Peyer's patch (tissue), 4 donors: ENCODE measurements around the gene SBF2. TPM values are rescaled to one million over a fixed set of nuclear protein-coding genes. Genes with fewer than 3 reads are reported as not detected.
"Not testable (repeated sequence)": the region's sequence is repeated elsewhere in the genome, so short reads cannot be mapped to it uniquely, and the experiment has no call there.

Experiments
- DNase-seq, 3 donors: peaks; one replicate each; pipeline ENCODE4 v3.0.0-alpha.2; 2017 to 2019
- H3K27ac ChIP-seq, 4 donors: fragments of 200-600 bp; sonication (generic); one replicate each; pipeline ENCODE4 v1.5.1; 2016 to 2019
- H3K27me3 ChIP-seq, 2 donors: fragments of 200-600 bp; sonication (generic); one replicate each; pipeline ENCODE4 v1.5.1; 2019
- H3K36me3 ChIP-seq, 3 donors: fragments of 200-600 bp; sonication (generic); one replicate each; pipeline ENCODE4 v1.5.1; 2016 to 2019
- H3K4me1 ChIP-seq, 4 donors: fragments of 200-600 bp; sonication (generic); one replicate each; pipeline ENCODE4 v1.5.1; 2016 to 2019
- H3K4me3 ChIP-seq, 4 donors: fragments of 200-600 bp; sonication (generic); 1 replicate in 3 of 4; 2 replicates in 1 of 4; pipeline ENCODE4 v1.5.1; 2016 to 2019; ENCODE audit warnings: mild to moderate bottlenecking in 1 of 4
- H3K9me3 ChIP-seq, 4 donors: fragments of 200-600 bp; sonication (generic); one replicate each; pipeline ENCODE4 v1.5.1; 2016 to 2019; ENCODE audit warnings: mild to moderate bottlenecking in 1 of 4
- CTCF ChIP-seq, 6 experiments: fragments of 450-650 bp in 4 of 6; fragments of 200-600 bp in 2 of 6; sonication (generic) in 1 of 6; IDR thresholded peaks; one replicate each; pipeline ENCODE4 v1.5.1; 2017 to 2019; ENCODE audit warnings: antibody characterized with exemption in 6 of 6, mild to moderate bottlenecking in 3 of 6, moderate library complexity in 1 of 6
- POLR2A ChIP-seq, 2 donors: fragments of 450-650 bp; IDR thresholded peaks; one replicate each; pipeline ENCODE4 v1.5.1; 2017; ENCODE audit warnings: antibody characterized with exemption in 2 of 2, mild to moderate bottlenecking in 2 of 2, moderate library complexity in 2 of 2
- total RNA-seq, 4 donors: library from RNA; depleted of rRNA; stranded (reverse); fragments of >200 nt; gene quantifications; one replicate each; pipeline ENCODE4 v1.1.0, GENCODE V29; 2016

SBF2 gene
- total RNA-seq, 4 donors from 2014 or later, result 52.7 to 70.1 (median 56.7) TPM

GRCh38 chr11:10149553-10149952 is 144.5 kb downstream of the SBF2 start:
- no peak for DNase-seq
- no peak overlapping the region for H3K4me3 ChIP-seq
- no peak for TF ChIP-seq CTCF (IDR thresholded peaks at IDR 0.05)
- no peak for TF ChIP-seq POLR2A (IDR thresholded peaks at IDR 0.05)
- no peaks in the 10 kb centered on the region for H3K36me3 ChIP-seq
- H3K9me3 ChIP-seq, result no peaks in the 10 kb centered on the region
- H3K4me1 ChIP-seq, result no peaks in the 10 kb centered on the region
- H3K27ac ChIP-seq, result no peak overlapping the region
- no peaks in the 10 kb centered on the region for H3K27me3 ChIP-seq

GRCh38 chr11:10147195-10147594 is 146.8 kb downstream of the SBF2 start:
- H3K27me3 ChIP-seq, result no peaks in the 10 kb centered on the region
- no peak for DNase-seq
- TF ChIP-seq CTCF (IDR thresholded peaks at IDR 0.05) (no peak), POLR2A (IDR thresholded peaks at IDR 0.05) (no peak)

GRCh38 chr11:10144954-10145353 is 149.1 kb downstream of the SBF2 start:
- Histone ChIP-seq H3K27ac (no peak overlapping the region), H3K4me3 (no peak overlapping the region), H3K4me1 (no peaks in the 10 kb centered on the region), H3K27me3 (no peaks in the 10 kb centered on the region), H3K9me3 (no peaks in the 10 kb centered on the region), H3K36me3 (no peaks in the 10 kb centered on the region)
- DNase-seq, result no peak
- no peak for TF ChIP-seq POLR2A (IDR thresholded peaks at IDR 0.05)
- no peak for TF ChIP-seq CTCF (IDR thresholded peaks at IDR 0.05)

More at GRCh38 chr11:10147195-10147594, 146.8 kb downstream of the SBF2 start:
- no peaks in the 10 kb centered on the region for H3K4me1 ChIP-seq
- no peaks in the 10 kb centered on the region for H3K9me3 ChIP-seq
- H3K4me3 ChIP-seq, result no peak overlapping the region
- no peak overlapping the region for H3K27ac ChIP-seq
- no peaks in the 10 kb centered on the region for H3K36me3 ChIP-seq

- no peaks in the 10 kb centered on the region for H3K27me3 ChIP-seq
- no peak overlapping the region for H3K4me3 ChIP-seq
- no peak for TF ChIP-seq CTCF (IDR thresholded peaks at IDR 0.05)
- TF ChIP-seq POLR2A (IDR thresholded peaks at IDR 0.05), result no peak
- no peak overlapping the region for H3K27ac ChIP-seq
- no peaks in the 10 kb centered on the region for H3K4me1 ChIP-seq
- DNase-seq, result no peak
- H3K9me3 ChIP-seq, result no peaks in the 10 kb centered on the region
- H3K36me3 ChIP-seq, result no peaks in the 10 kb centered on the region
Measured at GRCh38 chr11:10139656-10140055, 154.4 kb downstream of the SBF2 start.

- no peak for TF ChIP-seq POLR2A (IDR thresholded peaks at IDR 0.05)
- TF ChIP-seq CTCF (IDR thresholded peaks at IDR 0.05), result no peak
Measured at GRCh38 chr11:10139143-10139542, 154.9 kb downstream of the SBF2 start.

GRCh38 chr11:10134975-10135481 is 159.0 kb downstream of the SBF2 start:
- H3K36me3 ChIP-seq, result no peaks in the 10 kb centered on the region
- H3K9me3 ChIP-seq, result no peaks in the 10 kb centered on the region
- TF ChIP-seq POLR2A (IDR thresholded peaks at IDR 0.05) (no peak), CTCF (IDR thresholded peaks at IDR 0.05) (no peak)
- H3K4me3 ChIP-seq, result no peak overlapping the region
- H3K4me1 ChIP-seq, result no peaks in the 10 kb centered on the region
- H3K27me3 ChIP-seq, result no peaks in the 10 kb centered on the region
- no peak overlapping the region for H3K27ac ChIP-seq
- DNase-seq, result no peak

More at GRCh38 chr11:10139143-10139542, 154.9 kb downstream of the SBF2 start:
- Histone ChIP-seq H3K9me3 (no peaks in the 10 kb centered on the region), H3K4me3 (no peak overlapping the region), H3K27ac (no peak overlapping the region), H3K4me1 (no peaks in the 10 kb centered on the region), H3K36me3 (no peaks in the 10 kb centered on the region), H3K27me3 (no peaks in the 10 kb centered on the region)
- no peak for DNase-seq

GRCh38 chr11:10134226-10134625 is 159.8 kb downstream of the SBF2 start:
- DNase-seq, result not testable (repeated sequence)

GRCh38 chr11:10133251-10133650 is 160.8 kb downstream of the SBF2 start:
- not testable (repeated sequence) for H3K9me3 ChIP-seq, H3K27me3 ChIP-seq, H3K4me3 ChIP-seq, H3K36me3 ChIP-seq, H3K4me1 ChIP-seq, DNase-seq, H3K27ac ChIP-seq

More at GRCh38 chr11:10134226-10134625, 159.8 kb downstream of the SBF2 start:
- not testable (repeated sequence) for H3K9me3 ChIP-seq, H3K27me3 ChIP-seq, H3K27ac ChIP-seq, H3K4me1 ChIP-seq, H3K36me3 ChIP-seq, H3K4me3 ChIP-seq
